Transverse colon (tissue), 3 donors: ENCODE measurements around the gene NFKB1.

Experiments used
- EP300 ChIP-seq: sonication (generic); formaldehyde crosslinking; IDR thresholded peaks from one replicate; pipeline ENCODE4 v1.6.1; 2017; ENCODE audit warnings: antibody characterized with exemption, low read depth
- POLR2A ChIP-seq: fragments of 450-650 bp; IDR thresholded peaks from one replicate; pipeline ENCODE4 v1.6.1; 2016; ENCODE audit warnings: antibody characterized with exemption, mild to moderate bottlenecking, moderate library complexity
- TF ChIP-seq, protein P1 (sequence below), 5 experiments: fragments of 200-600 bp in 3 of 5; fragments of 450-650 bp in 2 of 5; sonication (generic) in 3 of 5; IDR thresholded peaks; 1 replicate in 2 of 5; 2 replicates in 3 of 5; pipeline ENCODE4 v1.5.1; 2016 to 2017; ENCODE audit warnings: antibody characterized with exemption in 5 of 5, inconsistent platforms in 3 of 5, mild to moderate bottlenecking in 2 of 5, moderate library complexity in 1 of 5

DNA sequence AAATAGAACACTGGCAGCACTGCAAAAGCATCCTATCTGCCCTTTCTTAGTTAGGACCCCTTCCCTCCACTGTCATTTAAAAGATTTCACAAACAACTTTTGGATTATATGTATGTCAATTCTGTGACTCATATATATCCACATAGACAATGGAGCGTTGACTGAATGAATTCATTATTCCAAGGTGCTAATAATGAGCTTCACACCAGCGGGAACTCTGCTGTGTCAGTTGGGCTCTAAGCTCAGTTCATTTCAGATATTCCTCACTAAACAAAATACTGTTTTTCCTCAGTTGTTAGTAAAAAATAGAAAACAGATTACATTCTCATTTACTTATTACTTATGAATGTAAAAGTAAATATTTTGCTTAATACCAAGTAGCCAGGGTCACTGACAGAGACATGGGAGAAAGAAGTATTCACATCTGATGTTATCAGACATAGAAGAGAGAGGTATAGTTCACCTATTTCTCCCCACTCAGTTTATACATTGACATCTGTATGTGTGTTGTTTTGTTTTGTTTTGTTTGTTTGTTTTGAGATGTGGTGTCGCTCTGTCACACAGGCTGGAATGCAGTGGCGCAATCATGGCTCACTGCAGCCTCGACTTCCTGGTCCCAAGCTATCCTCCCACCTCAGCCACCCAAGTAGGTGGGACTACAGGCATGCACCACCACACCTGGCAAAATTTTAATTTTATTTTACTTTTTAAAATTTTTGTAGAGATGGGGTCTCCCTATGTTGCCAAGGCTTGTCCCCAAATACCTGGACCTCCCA is 10.9 kb downstream of the NFKB1 start:
- TF ChIP-seq, protein P1, sequence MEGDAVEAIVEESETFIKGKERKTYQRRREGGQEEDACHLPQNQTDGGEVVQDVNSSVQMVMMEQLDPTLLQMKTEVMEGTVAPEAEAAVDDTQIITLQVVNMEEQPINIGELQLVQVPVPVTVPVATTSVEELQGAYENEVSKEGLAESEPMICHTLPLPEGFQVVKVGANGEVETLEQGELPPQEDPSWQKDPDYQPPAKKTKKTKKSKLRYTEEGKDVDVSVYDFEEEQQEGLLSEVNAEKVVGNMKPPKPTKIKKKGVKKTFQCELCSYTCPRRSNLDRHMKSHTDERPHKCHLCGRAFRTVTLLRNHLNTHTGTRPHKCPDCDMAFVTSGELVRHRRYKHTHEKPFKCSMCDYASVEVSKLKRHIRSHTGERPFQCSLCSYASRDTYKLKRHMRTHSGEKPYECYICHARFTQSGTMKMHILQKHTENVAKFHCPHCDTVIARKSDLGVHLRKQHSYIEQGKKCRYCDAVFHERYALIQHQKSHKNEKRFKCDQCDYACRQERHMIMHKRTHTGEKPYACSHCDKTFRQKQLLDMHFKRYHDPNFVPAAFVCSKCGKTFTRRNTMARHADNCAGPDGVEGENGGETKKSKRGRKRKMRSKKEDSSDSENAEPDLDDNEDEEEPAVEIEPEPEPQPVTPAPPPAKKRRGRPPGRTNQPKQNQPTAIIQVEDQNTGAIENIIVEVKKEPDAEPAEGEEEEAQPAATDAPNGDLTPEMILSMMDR (IDR thresholded peaks at IDR 0.05) = no peak
- TF ChIP-seq POLR2A (no peak), EP300 (no peak)
